ENCODE data around the gene HEXB.
A peak's percentile ranks its signal among the peaks of the same experiment; 100 is the strongest.

HEXB gene

GRCh38 chr5:74684900-74685851 lies at the start of gene HEXB:
TSS of gene HEXB (plus strand) at chr5:74685233. CDS start at chr5:74685261, 28 bp downstream.
- no peak for TF ChIP-seq CTCF (IDR thresholded peaks at IDR 0.05)
- H3K4me3 ChIP-seq, result peak within 1 kb of the TSS; percentile 94
- peak; percentile 91 for DNase-seq (ENCODE audit: low spot score)
- H3K27ac ChIP-seq, result peak within 1 kb of the TSS; percentile 73 to 93

- no peak overlapping the region for H3K4me3 ChIP-seq
- H3K27ac ChIP-seq, result no peak overlapping the region
- TF ChIP-seq CTCF (IDR thresholded peaks at IDR 0.05), result no peak
- no peak for DNase-seq (ENCODE audit: low spot score)
Observed at GRCh38 chr5:74636149-74636548, 48.9 kb upstream of the HEXB start.

GRCh38 chr5:74636552-74636951 lies 48.5 kb upstream of the HEXB start:
- DNase-seq (ENCODE audit: low spot score), result no peak
- no peak overlapping the region for H3K4me3 ChIP-seq
- TF ChIP-seq CTCF (IDR thresholded peaks at IDR 0.05), result no peak
- H3K27ac ChIP-seq, result no peak overlapping the region

- H3K27ac ChIP-seq, result peak overlapping the region in 1 of 2 donors; percentile 5
- peak overlapping the region; percentile 87 for H3K4me3 ChIP-seq
- DNase-seq (ENCODE audit: low spot score), result no peak
- no peak for TF ChIP-seq CTCF (IDR thresholded peaks at IDR 0.05)
Observed at GRCh38 chr5:74638544-74638969, 46.5 kb upstream of the HEXB start.

- TF ChIP-seq CTCF (IDR thresholded peaks at IDR 0.05), result no peak
- Histone ChIP-seq H3K4me3 (peak overlapping the region; percentile 87), H3K27ac (peak overlapping the region in 1 of 2 donors; percentile 91)
- DNase-seq (ENCODE audit: low spot score), result no peak
Observed at GRCh38 chr5:74638970-74639806, 45.8 kb upstream of the HEXB start.

- TF ChIP-seq CTCF (IDR thresholded peaks at IDR 0.05), result no peak
- peak overlapping the region; percentile 50 to 91 for H3K27ac ChIP-seq
- DNase-seq (ENCODE audit: low spot score), result peak; percentile 81
- H3K4me3 ChIP-seq, result peak overlapping the region; percentile 87
Observed at GRCh38 chr5:74639807-74640449, 45.1 kb upstream of the HEXB start.
